GM12878 (cell line): ENCODE results near the gene PLTP. TPM values are rescaled to one million over a fixed set of nuclear protein-coding genes. Genes with fewer than 3 reads are reported as not detected.

Experiments
- BRCA1 ChIP-seq: IDR thresholded peaks from 2 replicates; pipeline ENCODE4 v1.6.1; 2011; ENCODE audit warnings: low read depth, low read length, improper control_type of control experiment
- CBX3 ChIP-seq: fragments of 200-600 bp; sonication (generic); IDR thresholded peaks from 2 replicates; pipeline ENCODE4 v1.6.1; 2016; ENCODE audit warnings: low read depth, borderline replicate concordance
- CHD1 ChIP-seq: IDR thresholded peaks from 2 replicates; pipeline ENCODE4 v1.6.1; 2012; ENCODE audit warnings: low read depth, low read length, improper control_type of control experiment
- DPF2 ChIP-seq: fragments of 450-650 bp; IDR thresholded peaks from 2 replicates; pipeline ENCODE4 v1.6.1; 2017; ENCODE audit warnings: mild to moderate bottlenecking
- IKZF1 ChIP-seq: fragments of 450-650 bp; conservative IDR thresholded peaks from 2 replicates; pipeline ENCODE4 v1.6.1; 2017; ENCODE audit warnings: antibody characterized with exemption, mild to moderate bottlenecking
- IRF4 ChIP-seq: IDR thresholded peaks from 2 replicates; pipeline ENCODE4 v1.6.1; 2011; ENCODE audit warnings: low read depth, low read length
- MLLT1 ChIP-seq: fragments of 450-650 bp; IDR thresholded peaks from 2 replicates; pipeline ENCODE4 v1.6.1; 2016; ENCODE audit warnings: mild to moderate bottlenecking
- MTA3 ChIP-seq: IDR thresholded peaks from 2 replicates; pipeline ENCODE4 v1.6.1; 2012; ENCODE audit warnings: low read length, inconsistent platforms, borderline replicate concordance
- NBN ChIP-seq: fragments of 450-650 bp; IDR thresholded peaks from 2 replicates; pipeline ENCODE4 v1.6.1; 2016
- NR2F1 ChIP-seq: fragments of 450-650 bp; conservative IDR thresholded peaks from 2 replicates; pipeline ENCODE4 v1.6.1; 2017; ENCODE audit warnings: mild to moderate bottlenecking
- PAX5 ChIP-seq: IDR thresholded peaks from 2 replicates; pipeline ENCODE4 v1.6.1; 2011; ENCODE audit warnings: low read depth, low read length, borderline replicate concordance
- PBX3 ChIP-seq: IDR thresholded peaks from 2 replicates; pipeline ENCODE4 v1.6.1; 2011; ENCODE audit warnings: mild to moderate bottlenecking, low read depth, low read length, moderate library complexity; ENCODE audit not compliant: insufficient replicate concordance
- POLR2A ChIP-seq: IDR thresholded peaks from 2 replicates; pipeline ENCODE4 v1.6.1; 2011; ENCODE audit warnings: low read depth, mild to moderate bottlenecking, low read length
- POLR2AphosphoS2 ChIP-seq: IDR thresholded peaks from 2 replicates; pipeline ENCODE4 v1.6.1; 2011; ENCODE audit warnings: low read depth, mild to moderate bottlenecking, low read length, improper control_type of control experiment, moderate library complexity
- PRDM15 ChIP-seq: fragments of 450-650 bp; formaldehyde crosslinking; IDR thresholded peaks from 2 replicates; pipeline ENCODE4 v1.4.0; 2020; ENCODE audit warnings: mild to moderate bottlenecking, moderate library complexity
- RAD51 ChIP-seq: fragments of 450-650 bp; IDR thresholded peaks from 2 replicates; pipeline ENCODE4 v1.6.1; 2016; ENCODE audit warnings: moderate library complexity, mild to moderate bottlenecking, inconsistent platforms
- RB1 ChIP-seq: fragments of 450-650 bp; formaldehyde crosslinking; IDR thresholded peaks from 2 replicates; pipeline ENCODE4 v1.6.1; 2017; ENCODE audit warnings: mild to moderate bottlenecking, borderline replicate concordance
- TCF12 ChIP-seq: IDR thresholded peaks from 2 replicates; pipeline ENCODE4 v1.6.1; 2011; ENCODE audit warnings: low read depth, mild to moderate bottlenecking, low read length
- YY1 ChIP-seq: IDR thresholded peaks from 2 replicates; pipeline ENCODE4 v1.6.1; 2011; ENCODE audit warnings: low read depth, mild to moderate bottlenecking, low read length
- polyA plus RNA-seq, 11 experiments: library from polyadenylated mRNA; depleted of rRNA in 4 of 11; unstranded in 6 of 11; stranded (reverse) in 5 of 11; fragments of >200 nt; fragmentation: Nextera tagmentation in 4 of 11; fragmentation: Illumina TruSeq in 1 of 11; extraction: Ambion mirVana in 4 of 11; extraction: Trizol in 1 of 11; gene quantifications; 1 replicate in 1 of 11; 2 replicates in 10 of 11; pipeline versions ENCODE4 v1.2.1 to v1.2.3, GENCODE V29; 2011 to 2016; ENCODE audit warnings: inconsistent platforms in 2 of 11, missing spikeins in 2 of 11, low read depth in 1 of 11
- total RNA-seq, 4 experiments: library from RNA; depleted of rRNA in 3 of 4; stranded (reverse); fragments of >200 nt in 3 of 4; fragmentation: Illumina TruSeq in 1 of 4; extraction: Trizol in 1 of 4; gene quantifications; 2 replicates each; pipeline versions ENCODE4 v1.2.1 to v1.2.3, GENCODE V29; 2013 to 2021
- TF ChIP-seq, protein P1 (sequence below): fragments of 450-650 bp; IDR thresholded peaks from 2 replicates; pipeline ENCODE4 v1.6.1; 2017; ENCODE audit warnings: low read depth, mild to moderate bottlenecking, moderate library complexity
- TF ChIP-seq, protein P2 (sequence below), 3 experiments: IDR thresholded peaks in 2 of 3; conservative IDR thresholded peaks in 1 of 3; 2 replicates each; pipeline ENCODE4 v1.5.1; 2011; ENCODE audit warnings: low read depth in 3 of 3, low read length in 3 of 3, mild to moderate bottlenecking in 3 of 3, control low read depth in 2 of 3, moderate library complexity in 2 of 3, inconsistent platforms in 1 of 3, mixed read lengths in 1 of 3; ENCODE audit not compliant: control insufficient read depth in 2 of 3, insufficient read depth in 1 of 3; ENCODE audit errors: extremely low read depth in 1 of 3

PLTP gene
- total and polyA plus RNA-seq, 10 of the 15 experiments (the other 5 are each of a cell fraction or from before 2014, with no cell fraction given): 1.6 to 17.0 (median 7.6) TPM

DNA sequence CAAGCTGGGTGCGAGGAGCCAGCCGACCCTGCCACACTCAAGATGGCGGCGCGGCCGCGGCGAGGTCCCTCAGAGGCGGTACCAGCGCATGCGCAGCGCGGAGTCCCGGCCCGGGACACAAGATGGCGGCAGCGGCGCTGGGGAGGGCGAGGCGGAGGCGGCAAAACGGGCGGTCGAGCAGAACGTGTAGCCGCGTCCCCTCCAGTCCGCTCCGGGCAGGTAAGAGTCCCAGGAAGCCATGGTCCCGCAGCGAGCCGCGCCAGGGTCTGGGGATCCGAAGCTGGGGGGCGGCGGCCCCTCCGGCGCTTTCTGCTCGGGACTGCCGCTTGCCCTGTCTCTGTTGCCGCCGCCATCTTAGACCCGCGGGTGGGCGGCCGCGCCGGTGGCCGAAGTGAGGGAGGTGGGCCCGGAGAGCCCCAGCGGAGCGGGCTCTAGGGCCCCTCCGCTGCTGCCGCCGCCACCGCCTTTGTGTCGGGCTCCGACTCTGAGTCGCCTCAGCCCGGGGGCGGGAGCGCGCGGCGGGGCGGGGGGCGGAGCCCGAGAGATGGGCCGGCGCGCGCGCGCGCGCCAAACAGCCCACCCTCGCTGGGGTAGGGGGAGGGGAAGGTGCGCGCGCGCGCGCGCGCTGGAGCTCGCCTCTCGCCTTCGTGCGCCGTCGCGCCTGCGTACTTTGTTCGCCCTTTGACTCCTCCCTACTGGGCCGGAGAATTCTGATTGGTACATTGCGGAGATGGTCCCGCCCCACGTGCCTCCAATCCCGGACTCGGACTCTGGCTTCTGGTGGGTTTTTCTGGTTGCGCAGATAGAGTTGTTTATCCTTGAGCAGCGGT, 22.8 kb upstream of the PLTP start, which contains the start of gene PCIF1 (continued):
- TF ChIP-seq PBX3: no peak
- no peak for TF ChIP-seq MTA3
- TF ChIP-seq TCF12: peak; percentile 43; the same call in 1 of the 2 replicates
- TF ChIP-seq PRDM15 (CRISPR knock-in tag): no peak
- no peak for TF ChIP-seq PAX5
- peak; percentile 92 for TF ChIP-seq RAD51
- peak; percentile 74; the same call in 1 of the 2 replicates for TF ChIP-seq CHD1
- peak; percentile 33; the same call in 1 of the 2 replicates for TF ChIP-seq NR2F1
- TF ChIP-seq DPF2: peak; percentile 87
- TF ChIP-seq, protein P1, sequence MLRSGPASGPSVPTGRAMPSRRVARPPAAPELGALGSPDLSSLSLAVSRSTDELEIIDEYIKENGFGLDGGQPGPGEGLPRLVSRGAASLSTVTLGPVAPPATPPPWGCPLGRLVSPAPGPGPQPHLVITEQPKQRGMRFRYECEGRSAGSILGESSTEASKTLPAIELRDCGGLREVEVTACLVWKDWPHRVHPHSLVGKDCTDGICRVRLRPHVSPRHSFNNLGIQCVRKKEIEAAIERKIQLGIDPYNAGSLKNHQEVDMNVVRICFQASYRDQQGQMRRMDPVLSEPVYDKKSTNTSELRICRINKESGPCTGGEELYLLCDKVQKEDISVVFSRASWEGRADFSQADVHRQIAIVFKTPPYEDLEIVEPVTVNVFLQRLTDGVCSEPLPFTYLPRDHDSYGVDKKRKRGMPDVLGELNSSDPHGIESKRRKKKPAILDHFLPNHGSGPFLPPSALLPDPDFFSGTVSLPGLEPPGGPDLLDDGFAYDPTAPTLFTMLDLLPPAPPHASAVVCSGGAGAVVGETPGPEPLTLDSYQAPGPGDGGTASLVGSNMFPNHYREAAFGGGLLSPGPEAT: 0 out of 2 replicates have a peak, but pooled peaks have one; percentile 23
- TF ChIP-seq NBN: peak; percentile 52; the same call in 1 of the 2 replicates
- peak; percentile 92 for TF ChIP-seq IKZF1
- no peak for TF ChIP-seq BRCA1
- TF ChIP-seq YY1: peak; percentile 98
- no peak for TF ChIP-seq IRF4
- peak; percentile 98 for TF ChIP-seq POLR2A
- peak; percentile 70 for TF ChIP-seq RB1
- peak; percentile 57 for TF ChIP-seq MLLT1
- no peak; the same call in 1 of the 2 replicates for TF ChIP-seq POLR2AphosphoS2
- TF ChIP-seq, protein P2, sequence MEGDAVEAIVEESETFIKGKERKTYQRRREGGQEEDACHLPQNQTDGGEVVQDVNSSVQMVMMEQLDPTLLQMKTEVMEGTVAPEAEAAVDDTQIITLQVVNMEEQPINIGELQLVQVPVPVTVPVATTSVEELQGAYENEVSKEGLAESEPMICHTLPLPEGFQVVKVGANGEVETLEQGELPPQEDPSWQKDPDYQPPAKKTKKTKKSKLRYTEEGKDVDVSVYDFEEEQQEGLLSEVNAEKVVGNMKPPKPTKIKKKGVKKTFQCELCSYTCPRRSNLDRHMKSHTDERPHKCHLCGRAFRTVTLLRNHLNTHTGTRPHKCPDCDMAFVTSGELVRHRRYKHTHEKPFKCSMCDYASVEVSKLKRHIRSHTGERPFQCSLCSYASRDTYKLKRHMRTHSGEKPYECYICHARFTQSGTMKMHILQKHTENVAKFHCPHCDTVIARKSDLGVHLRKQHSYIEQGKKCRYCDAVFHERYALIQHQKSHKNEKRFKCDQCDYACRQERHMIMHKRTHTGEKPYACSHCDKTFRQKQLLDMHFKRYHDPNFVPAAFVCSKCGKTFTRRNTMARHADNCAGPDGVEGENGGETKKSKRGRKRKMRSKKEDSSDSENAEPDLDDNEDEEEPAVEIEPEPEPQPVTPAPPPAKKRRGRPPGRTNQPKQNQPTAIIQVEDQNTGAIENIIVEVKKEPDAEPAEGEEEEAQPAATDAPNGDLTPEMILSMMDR (IDR thresholded peaks at IDR 0.05 in 2 of 3, conservative IDR thresholded peaks at IDR 0.05 in 1 of 3; ENCODE audit: control insufficient read depth in 2 of 3, extremely low read depth in 1 of 3, insufficient read depth in 1 of 3, low read depth in 3 of 3, low read length in 3 of 3): no peak
- no peak for TF ChIP-seq CBX3
